SH-SY5Y (cell line): ENCODE results near the gene SLC48A1.
A peak's percentile ranks its signal among the peaks of the same experiment; 100 is the strongest.

Experiments used
- GATA2 ChIP-seq: IDR thresholded peaks from 2 replicates; pipeline ENCODE4 v1.6.1; 2011; ENCODE audit warnings: mild to moderate bottlenecking, low read depth, low read length
- GATA3 ChIP-seq: IDR thresholded peaks from 2 replicates; pipeline ENCODE4 v1.6.1; 2011; ENCODE audit warnings: low read depth, mild to moderate bottlenecking, low read length, moderate library complexity

Gene SLC48A1

DNA sequence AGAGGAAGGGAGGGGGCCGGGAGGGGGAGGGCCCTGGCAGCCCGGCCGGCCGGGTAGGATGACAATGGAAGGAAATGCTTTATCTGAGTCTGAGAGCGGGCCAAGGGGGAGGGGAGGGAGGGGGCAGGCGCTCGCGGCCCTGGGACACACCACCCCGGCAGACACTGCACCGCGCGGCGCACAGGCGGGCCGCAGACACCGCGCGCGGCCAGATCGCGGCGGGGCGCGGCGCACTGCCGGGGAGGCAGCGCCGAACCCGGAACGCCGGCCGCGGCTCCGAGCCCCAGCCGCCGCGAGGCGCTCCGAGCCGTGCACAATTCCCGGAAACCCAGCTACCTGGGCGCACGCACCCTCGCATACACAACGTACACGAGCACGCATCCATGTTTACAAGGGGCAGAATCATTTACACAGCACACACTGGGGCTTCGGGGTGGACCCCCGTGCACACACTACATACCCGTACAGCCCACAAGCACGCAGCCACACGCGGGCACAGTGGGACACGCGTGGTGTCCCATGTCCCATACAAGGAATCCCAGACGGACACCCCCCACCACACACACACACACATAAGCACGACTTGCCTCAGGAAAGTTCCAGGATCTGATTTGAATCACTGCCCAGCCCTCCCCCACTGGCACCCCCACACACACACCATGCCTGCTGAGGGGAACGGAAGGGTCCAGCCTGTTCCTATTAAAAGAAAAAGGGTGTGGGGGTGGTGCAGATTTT is 47.0 kb downstream of the SLC48A1 start, which contains the start of gene HDAC7:
Gene HDAC7 (minus strand): TSS at position 8 of the 735 bp plus-strand sequence. CDS start 118 bp downstream, outside the sequence.
- TF ChIP-seq GATA2, result peak; percentile 67
- TF ChIP-seq GATA3, result no peak

DNA sequence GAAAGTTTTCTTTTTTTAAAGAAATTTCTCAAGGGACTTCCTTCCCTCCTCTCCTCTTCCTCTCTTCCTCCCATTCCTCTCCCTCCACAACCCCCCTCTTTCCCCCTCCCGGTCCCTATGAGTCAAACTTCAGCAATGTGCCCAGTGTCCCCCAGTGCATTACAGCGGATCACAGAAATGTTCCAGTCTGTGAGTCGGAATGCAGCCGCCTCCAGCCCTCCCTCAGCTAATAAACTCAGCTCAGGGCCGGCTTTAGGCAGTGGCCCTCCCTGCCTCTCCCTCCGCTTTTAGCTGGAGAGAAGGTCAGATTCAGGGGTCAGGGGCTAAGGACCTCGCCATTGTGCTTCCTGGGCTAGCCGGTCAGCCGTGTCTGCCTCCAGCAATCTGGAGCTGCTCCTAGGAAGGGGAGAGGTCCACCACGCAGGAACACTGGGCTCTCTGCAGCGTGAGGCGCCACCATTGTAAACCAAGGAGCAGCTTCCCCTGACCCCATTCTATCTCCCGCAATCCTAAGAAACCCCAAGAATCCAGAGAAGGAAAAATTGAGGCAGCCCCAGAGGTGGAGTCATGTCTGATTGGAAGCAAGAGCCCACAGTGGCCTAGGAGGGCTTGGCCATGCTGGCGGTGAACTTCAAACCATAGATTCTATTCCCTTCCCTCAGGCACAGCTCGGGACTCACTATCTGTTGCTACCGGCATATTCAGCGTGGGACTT is 47.8 kb downstream of the SLC48A1 start:
- TF ChIP-seq GATA3 (no peak), GATA2 (no peak)

DNA sequence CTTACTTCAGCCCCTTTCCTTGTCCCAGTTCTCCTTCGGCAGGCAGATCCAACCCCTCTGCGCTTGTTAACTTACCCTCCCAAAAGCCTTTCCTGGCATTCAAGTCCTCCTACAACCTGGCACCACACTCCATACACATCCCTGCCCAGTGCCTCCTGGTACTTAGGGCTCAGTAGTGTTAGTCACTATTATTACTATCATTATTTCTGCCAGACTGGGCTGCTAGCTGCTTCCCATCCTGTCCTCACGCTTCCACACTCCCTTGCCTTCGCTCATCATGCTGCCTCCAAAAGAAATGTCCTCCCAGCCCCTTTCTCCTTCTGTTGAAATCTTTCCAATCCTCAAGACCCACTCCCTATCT is 48.3 kb downstream of the SLC48A1 start:
- TF ChIP-seq GATA3 (no peak), GATA2 (no peak)

DNA sequence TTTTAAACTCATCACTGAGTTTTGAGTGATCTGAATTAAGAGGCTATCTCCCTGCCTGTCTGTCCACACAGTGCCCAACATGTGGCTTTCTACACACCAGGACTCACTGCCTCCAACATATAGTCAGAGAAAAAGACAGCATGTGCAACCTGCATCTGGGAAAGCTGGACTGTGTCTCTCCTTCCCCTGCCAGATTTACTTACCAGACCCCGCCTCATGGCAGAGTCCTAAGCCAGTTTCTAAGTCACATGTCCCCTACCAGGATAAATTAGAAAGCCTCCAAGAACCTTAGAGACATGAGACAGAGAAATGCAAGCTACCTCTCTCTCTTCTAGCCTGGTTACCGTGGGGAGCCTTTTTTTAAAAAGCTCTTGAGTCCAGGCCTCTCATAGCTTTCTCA is 49.4 kb downstream of the SLC48A1 start:
- TF ChIP-seq GATA3 (no peak), GATA2 (no peak)

DNA sequence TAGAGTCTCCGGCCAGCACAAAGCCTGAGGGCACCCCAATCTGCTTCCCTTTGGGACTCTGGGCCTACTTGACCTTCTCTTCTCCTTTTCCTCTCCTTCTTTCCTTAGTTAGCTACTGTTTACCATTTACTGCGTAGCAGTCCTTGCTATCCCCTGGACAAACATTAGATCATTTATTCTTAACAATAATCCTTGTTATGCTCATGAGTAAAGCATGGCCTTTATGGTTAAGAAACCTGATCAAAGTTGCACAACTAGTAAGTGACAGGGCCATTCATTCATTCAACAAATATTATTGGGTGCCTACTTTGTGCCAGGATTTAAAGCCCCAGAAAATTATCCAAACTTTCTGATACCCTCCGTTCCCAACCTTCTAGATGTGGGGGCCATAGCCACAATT is 49.8 kb downstream of the SLC48A1 start:
- no peak for TF ChIP-seq GATA3
- no peak for TF ChIP-seq GATA2

DNA sequence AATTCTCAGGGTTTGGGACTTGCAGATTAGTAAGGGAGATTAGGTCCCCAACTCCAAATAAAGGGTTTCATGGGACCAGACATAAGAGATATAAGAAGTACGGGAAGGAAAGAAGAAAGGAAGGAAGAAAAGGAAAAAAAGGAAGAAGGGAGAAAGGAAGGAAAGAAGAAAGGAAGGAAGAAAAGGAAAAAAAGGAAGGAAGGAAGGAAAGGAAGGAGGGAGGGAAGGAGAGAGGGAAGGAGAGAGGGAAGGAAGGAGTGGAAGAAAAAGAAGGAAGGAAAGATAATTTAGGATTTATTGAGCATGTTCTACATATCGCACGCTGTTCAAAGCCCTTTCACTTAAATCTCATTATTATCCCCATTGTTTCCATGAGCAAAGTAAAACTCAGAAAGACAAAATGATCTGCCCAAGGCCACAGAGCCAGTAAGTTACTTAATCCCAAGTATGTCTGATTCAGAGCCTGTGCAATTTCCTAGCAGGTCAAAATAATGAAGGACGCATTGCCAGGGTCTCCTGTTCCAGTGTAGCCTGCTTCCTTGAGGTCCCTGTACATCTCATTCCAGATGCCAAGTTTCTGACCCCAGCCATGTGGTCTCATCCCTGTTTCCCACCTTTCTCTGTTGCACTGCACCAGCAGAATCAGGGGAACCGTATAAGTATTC is 50.5 kb downstream of the SLC48A1 start:
- TF ChIP-seq GATA2 (no peak), GATA3 (no peak)

DNA sequence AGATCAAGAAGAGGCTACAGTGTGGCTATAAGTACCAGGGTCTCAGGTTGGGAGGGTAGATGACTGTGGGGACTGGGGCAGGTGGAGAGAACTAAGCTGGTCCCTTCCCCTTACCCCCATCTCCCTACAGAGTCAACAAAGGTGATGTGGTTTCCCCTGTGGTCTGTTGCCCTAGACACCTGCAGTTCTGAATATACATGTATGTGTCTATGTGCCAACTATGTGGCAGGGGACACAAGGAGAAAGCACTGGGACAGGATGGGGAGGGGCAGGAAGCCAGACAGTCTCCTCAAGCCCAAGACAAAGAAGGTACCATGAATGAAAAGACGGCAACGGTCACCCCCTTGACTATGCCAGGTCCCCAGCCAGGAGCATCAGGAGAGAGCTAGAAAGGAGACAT is 51.2 kb downstream of the SLC48A1 start:
- TF ChIP-seq GATA3 (no peak), GATA2 (no peak)

DNA sequence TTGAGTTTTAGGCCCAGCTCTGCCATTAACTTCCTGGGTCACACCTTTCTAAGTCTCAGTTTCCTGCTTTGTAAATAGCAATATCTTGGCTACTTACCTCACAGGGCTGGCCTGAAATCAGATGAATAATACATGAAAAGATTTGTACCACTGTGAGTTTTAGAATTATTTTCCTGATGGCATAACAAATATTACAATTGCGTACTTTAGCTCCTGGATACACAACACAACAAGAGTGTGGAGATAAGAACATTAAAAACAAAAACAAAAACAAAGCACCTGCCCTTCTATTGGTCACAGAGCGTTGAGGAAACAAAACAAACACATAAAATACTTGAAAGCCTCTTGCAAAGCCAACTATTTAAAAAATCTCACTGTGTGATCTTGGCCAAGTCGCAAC is 51.6 kb downstream of the SLC48A1 start:
- TF ChIP-seq GATA2 (no peak), GATA3 (no peak)

DNA sequence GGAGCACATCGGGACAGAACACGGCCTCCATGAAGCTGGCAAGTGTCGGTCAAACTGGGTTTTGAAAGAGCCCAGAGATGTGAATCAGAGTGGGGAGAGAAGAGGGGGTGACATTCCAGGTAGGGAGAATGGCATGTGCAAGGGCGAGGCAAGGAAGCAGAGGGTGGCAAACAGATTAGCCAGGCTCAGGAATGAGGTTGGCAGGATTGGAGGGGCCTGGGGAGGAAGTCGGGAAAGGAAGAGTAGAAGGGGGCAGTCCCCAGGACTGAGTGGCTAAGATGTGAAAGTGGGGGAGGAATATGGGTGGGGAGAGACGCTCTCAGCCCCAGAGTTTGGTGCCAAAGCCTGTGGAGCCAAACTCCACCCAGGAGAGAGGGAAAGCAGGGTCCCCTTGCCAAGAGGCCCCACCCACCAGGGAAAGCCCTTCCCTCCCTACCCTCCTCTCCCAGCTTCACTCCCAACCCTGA is 52.2 kb downstream of the SLC48A1 start:
- TF ChIP-seq GATA3 (no peak), GATA2 (no peak)

DNA sequence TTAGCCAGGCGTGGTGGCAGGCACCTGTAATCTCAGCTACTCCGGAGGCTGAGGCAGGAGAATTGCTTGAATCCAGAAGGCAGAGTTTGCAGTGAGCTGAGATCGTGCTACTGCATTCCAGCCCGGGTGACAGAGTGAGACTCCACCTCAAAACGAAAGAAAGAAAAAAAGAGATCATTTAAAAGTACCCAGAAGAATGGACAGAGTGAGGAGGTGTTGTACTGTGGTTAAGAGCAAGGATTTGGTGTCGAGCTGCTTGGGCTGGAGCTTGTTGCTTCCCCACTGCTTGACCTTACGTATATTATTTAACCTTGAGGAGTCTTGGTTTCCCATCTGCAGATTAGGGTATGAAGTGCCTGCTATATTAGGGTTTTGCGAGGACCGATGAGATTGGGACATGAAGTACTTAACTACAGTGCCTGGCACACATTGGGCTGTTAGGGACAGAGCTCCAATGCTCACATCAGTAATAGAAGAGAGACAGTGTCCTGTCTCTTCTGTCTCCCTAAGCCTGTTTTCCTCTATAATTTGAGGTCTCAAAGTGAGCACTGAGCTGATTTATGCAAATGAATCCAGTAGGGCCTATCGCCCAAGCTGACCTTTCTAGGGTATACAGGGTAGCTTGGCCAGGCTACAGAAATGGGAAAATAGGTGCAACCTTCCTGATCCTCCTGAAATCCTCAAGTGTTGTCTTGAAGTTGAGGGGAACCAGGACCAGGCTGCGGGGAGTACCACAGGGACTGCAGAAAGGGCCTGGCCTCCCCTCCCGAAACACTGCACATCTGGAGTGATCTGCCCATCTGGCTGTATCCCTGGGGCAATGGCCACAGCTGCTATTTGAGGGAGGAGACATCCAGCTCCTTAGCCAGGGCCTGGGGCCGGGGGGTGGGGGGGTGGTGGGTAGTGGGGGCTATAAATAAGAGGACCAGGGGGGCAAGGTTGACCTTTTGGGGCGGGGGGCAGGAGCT is 55.3 kb downstream of the SLC48A1 start:
- no peak for TF ChIP-seq GATA2
- TF ChIP-seq GATA3, result no peak

DNA sequence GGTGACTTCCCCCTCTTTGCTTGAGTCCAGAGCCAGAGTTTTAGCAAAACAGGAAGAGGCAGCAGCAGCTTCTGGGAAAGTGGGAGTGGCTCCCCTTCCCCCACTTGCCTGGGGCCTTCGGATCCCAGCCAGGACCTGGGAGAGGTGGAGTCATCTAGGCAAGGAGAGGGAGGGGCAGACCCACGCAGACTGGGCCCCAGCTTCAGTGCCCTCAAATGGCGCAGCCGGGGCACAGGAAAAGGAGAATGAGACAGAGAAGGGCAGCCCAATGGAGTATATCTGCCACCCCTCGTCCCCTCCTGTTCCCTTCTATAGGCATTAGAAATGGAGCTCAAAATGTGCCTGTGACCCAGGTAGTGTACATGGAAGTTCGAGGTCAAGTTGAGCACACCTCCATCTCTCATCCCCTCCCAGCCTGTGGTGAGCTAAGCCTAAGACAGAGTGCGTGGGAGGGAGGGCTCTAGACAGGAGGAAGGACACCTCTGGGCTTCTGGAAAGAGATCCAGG is 56.0 kb downstream of the SLC48A1 start:
- TF ChIP-seq GATA2 (no peak), GATA3 (no peak)

DNA sequence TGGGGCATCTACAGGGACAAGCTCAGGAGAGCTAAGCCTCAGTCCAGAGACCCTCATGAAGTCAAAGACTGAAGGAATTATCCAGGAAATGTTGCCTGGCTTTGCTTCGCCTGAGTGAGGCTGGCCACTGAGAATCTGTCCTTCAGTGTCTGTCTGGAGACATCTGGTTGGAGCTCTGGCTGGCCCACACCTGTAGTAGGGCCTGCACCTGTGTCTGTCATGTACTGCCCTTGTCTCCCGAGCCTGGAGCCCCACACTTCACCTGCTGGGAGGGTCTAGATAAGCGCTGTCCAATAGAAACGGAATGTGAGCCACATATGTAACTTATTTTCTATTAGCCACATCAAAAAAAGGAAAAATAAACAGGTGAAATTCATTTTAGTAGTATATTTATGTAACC is 56.5 kb downstream of the SLC48A1 start:
- TF ChIP-seq GATA2 (no peak), GATA3 (no peak)
